Keratinocyte (primary cell): ENCODE data around the gene RNF183. TPM values are rescaled to one million over a fixed set of nuclear protein-coding genes. Genes with fewer than 3 reads are reported as not detected.

Source experiments
- DNase-seq: peaks from one replicate; pipeline ENCODE4 v3.0.0-alpha.2; 2011; ENCODE audit warnings: low read depth, missing footprints, low spot score
- FAIRE-seq: peaks from 2 replicates; lab custom pipeline; 2011; peaks lifted over from hg19 to GRCh38; lab: Jason Lieb, UNC
- H2AFZ ChIP-seq: 2 replicates; pipeline ENCODE4 v1.6.0; 2012; ENCODE audit warnings: low read length, control low read depth, inconsistent platforms; ENCODE audit not compliant: control insufficient read depth
- H3K27ac ChIP-seq: 2 replicates; pipeline ENCODE4 v1.5.1; 2011; ENCODE audit warnings: low read length; ENCODE audit not compliant: control insufficient read depth, insufficient read depth
- H3K27me3 ChIP-seq: 3 replicates; pipeline ENCODE4 v1.6.0; 2011; ENCODE audit warnings: low read length; ENCODE audit not compliant: control insufficient read depth, insufficient read depth; ENCODE audit errors: extremely low read depth
- H3K36me3 ChIP-seq, 2 experiments: 2 replicates in 1 of 2; 3 replicates in 1 of 2; pipeline ENCODE4 v1.5.1; 2011; ENCODE audit warnings: low read length in 2 of 2, mild to moderate bottlenecking in 1 of 2; ENCODE audit not compliant: control insufficient read depth in 2 of 2, insufficient read depth in 2 of 2; ENCODE audit errors: extremely low read depth in 1 of 2
- H3K4me1 ChIP-seq: 3 replicates; pipeline ENCODE4 v1.5.1; 2011; ENCODE audit warnings: low read length; ENCODE audit not compliant: control insufficient read depth, insufficient read depth; ENCODE audit errors: extremely low read depth
- H3K4me2 ChIP-seq: 3 replicates; pipeline ENCODE4 v1.6.0; 2011; ENCODE audit warnings: low read depth, low read length; ENCODE audit not compliant: control insufficient read depth, insufficient read depth; ENCODE audit errors: extremely low read depth
- H3K4me3 ChIP-seq, 3 experiments: fragments of 200-600 bp in 1 of 3; sonication (generic) in 1 of 3; 2 replicates in 2 of 3; 3 replicates in 1 of 3; pipeline ENCODE4 v1.5.1; 2011 to 2016; ENCODE audit warnings: low read length in 3 of 3, mild to moderate bottlenecking in 3 of 3, control low read depth in 2 of 3, inconsistent platforms in 1 of 3, low read depth in 1 of 3, mixed read lengths in 1 of 3, mixed run types in 1 of 3, moderate library complexity in 1 of 3; ENCODE audit not compliant: control insufficient read depth in 2 of 3, insufficient read depth in 2 of 3; ENCODE audit errors: extremely low read depth in 1 of 3
- H3K79me2 ChIP-seq: 2 replicates; pipeline ENCODE4 v1.6.0; 2012; ENCODE audit warnings: low read length; ENCODE audit not compliant: control insufficient read depth, insufficient read depth
- H3K9ac ChIP-seq: 3 replicates; pipeline ENCODE4 v1.6.0; 2011; ENCODE audit warnings: low read length; ENCODE audit not compliant: control insufficient read depth, insufficient read depth; ENCODE audit errors: extremely low read depth
- H3K9me1 ChIP-seq: 3 replicates; pipeline ENCODE4 v1.6.0; 2011; ENCODE audit warnings: low read length; ENCODE audit not compliant: control insufficient read depth, insufficient read depth; ENCODE audit errors: extremely low read depth
- H3K9me3 ChIP-seq: 2 replicates; pipeline ENCODE4 v1.5.1; 2012; ENCODE audit warnings: low read depth, low read length; ENCODE audit not compliant: control insufficient read depth
- H4K20me1 ChIP-seq: 3 replicates; pipeline ENCODE4 v1.6.0; 2011; ENCODE audit warnings: low read length; ENCODE audit not compliant: control insufficient read depth, insufficient read depth; ENCODE audit errors: extremely low read depth
- CTCF ChIP-seq, 3 experiments: IDR thresholded peaks in 1 of 3; conservative IDR thresholded peaks in 1 of 3; optimal IDR thresholded peaks in 1 of 3; 2 replicates in 2 of 3; 3 replicates in 1 of 3; pipeline versions ENCODE3 to v1.5.1; 2011; ENCODE audit warnings: low read length in 3 of 3, mild to moderate bottlenecking in 3 of 3, moderate library complexity in 2 of 3, control low read depth in 1 of 3, inconsistent platforms in 1 of 3; ENCODE audit not compliant: insufficient read depth in 2 of 3; ENCODE audit errors: extremely low read depth in 1 of 3
- EZH2 ChIP-seq: IDR thresholded peaks from one replicate; pipeline ENCODE4 v1.6.1; 2012; ENCODE audit warnings: inconsistent platforms, mild to moderate bottlenecking, low read length, moderate library complexity
- dilution Hi-C: fragments of 300-500 bp; cut with MboI; formaldehyde crosslinking; loops from one replicate; pipeline ENCODE4 v1.7.0; 2020; ENCODE audit warnings: low sequenced_read_pairs; ENCODE audit not compliant: extremely low pct_ligation_motif_present
- polyA plus RNA-seq, 5 experiments: library from polyadenylated mRNA; depleted of rRNA in 3 of 5; stranded (reverse) in 3 of 5; stranded (forward) in 1 of 5; unstranded in 1 of 5; fragments of >200 nt; gene quantifications; 1 replicate in 1 of 5; 2 replicates in 3 of 5; 3 replicates in 1 of 5; pipeline versions ENCODE4 v1.2.1 to v1.2.3, GENCODE V29; 2011 to 2012; ENCODE audit warnings: missing spikeins in 2 of 5, low read depth in 1 of 5, low replicate concordance in 1 of 5

Gene RNF183
- polyA plus RNA-seq, 1 donor (not counting 4 experiments of a cell fraction or from before 2014, with no cell fraction given) = not detected

GRCh38 chr9:113320051-113320450 is 16.9 kb upstream of the RNF183 start:
- Histone ChIP-seq H3K79me2 (no peaks in the 10 kb centered on the region), H2AFZ (no peak overlapping the region), H3K27me3 (no peaks in the 10 kb centered on the region), H3K36me3 (peaks cover 0 to 2% of the 10 kb centered on the region in 2 experiments), H3K9me3 (no peaks in the 10 kb centered on the region), H3K4me1 (no peaks in the 10 kb centered on the region), H3K9me1 (no peaks in the 10 kb centered on the region), H3K9ac (no peak overlapping the region), H3K4me2 (no peak overlapping the region), H3K27ac (no peak overlapping the region), H3K4me3 (no peak overlapping the region), H4K20me1 (no peaks in the 10 kb centered on the region)
- dilution Hi-C loops = no loop called here
- no peak for TF ChIP-seq CTCF (optimal IDR thresholded peaks at IDR 0.05 in 1 of 3, IDR thresholded peaks at IDR 0.05 in 1 of 3, conservative IDR thresholded peaks at IDR 0.05 in 1 of 3; ENCODE audit: extremely low read depth in 1 of 3, insufficient read depth in 2 of 3, low read length in 3 of 3)
- TF ChIP-seq EZH2 = no peak
- no peak for FAIRE-seq
- DNase-seq = no peak

- Histone ChIP-seq H4K20me1 (no peaks in the 10 kb centered on the region), H2AFZ (no peak overlapping the region), H3K9me1 (no peaks in the 10 kb centered on the region), H3K79me2 (no peaks in the 10 kb centered on the region), H3K27me3 (no peaks in the 10 kb centered on the region), H3K4me2 (no peak overlapping the region), H3K4me3 (no peak overlapping the region), H3K27ac (no peak overlapping the region), H3K36me3 (peaks cover 0 to 2% of the 10 kb centered on the region in 2 experiments), H3K4me1 (no peaks in the 10 kb centered on the region), H3K9ac (no peak overlapping the region), H3K9me3 (no peaks in the 10 kb centered on the region)
- no peak for FAIRE-seq
- dilution Hi-C loops = no loop called here
- no peak for DNase-seq
- TF ChIP-seq CTCF (optimal IDR thresholded peaks at IDR 0.05 in 1 of 3, IDR thresholded peaks at IDR 0.05 in 1 of 3, conservative IDR thresholded peaks at IDR 0.05 in 1 of 3; ENCODE audit: extremely low read depth in 1 of 3, insufficient read depth in 2 of 3, low read length in 3 of 3) = no peak
- no peak for TF ChIP-seq EZH2
Measured at GRCh38 chr9:113319054-113319453, 15.9 kb upstream of the RNF183 start.
